ENCODE data around the gene PIRT.

PIRT gene

DNA sequence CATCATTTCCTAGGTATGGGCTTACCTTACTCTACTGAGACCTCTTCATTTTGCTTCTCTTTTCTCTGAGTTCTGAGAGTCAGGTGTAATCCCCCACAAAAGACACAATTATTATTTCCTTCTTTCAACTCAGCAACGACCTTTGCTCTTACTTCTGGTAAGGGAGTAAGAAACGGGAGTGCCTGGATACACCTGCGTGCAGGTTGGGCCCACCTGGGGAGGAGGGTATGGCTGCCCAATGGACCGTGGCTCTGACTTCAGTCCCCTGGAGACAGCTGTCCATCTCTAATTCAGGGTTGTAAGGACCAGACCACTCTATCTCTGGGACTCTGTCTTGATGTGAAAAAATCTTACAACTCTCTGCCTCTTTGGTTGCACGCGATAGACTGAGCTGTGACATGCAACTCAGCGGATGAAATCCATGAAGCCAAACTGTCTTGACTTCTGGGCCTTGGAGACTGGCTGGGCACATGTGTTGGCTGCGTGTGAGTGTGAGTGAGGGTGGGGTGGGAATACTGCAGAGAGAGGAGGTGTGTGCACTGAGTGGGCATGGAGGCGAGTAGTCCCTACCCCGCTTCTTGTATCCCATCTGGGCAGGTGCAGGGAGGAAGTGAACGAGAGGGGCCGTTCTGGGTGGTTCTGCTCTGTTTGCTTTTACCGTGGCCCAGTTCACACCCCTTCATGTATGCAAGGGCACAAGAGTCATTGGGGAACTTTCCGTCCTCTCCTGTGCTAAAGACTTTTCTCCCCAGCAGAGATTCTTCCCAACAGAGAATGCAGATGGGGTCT lies 35.2 kb downstream of the PIRT start:
- DNase-seq: no peak
- Histone ChIP-seq H3K27me3 (no peaks in the 10 kb centered on the region), H3K9me3 (no peaks in the 10 kb centered on the region), H3K27ac (no peak overlapping the region), H3K4me1 (peaks cover 0 to 13% (median 4%) of the 10 kb centered on the region in 4 donors), H3K36me3 (no peaks in the 10 kb centered on the region), H3K4me3 (no peak overlapping the region)
- intact Hi-C loops (cut with DNase I; ENCODE audit: low total_unique reads): no loop called here
- TF ChIP-seq, protein P1, sequence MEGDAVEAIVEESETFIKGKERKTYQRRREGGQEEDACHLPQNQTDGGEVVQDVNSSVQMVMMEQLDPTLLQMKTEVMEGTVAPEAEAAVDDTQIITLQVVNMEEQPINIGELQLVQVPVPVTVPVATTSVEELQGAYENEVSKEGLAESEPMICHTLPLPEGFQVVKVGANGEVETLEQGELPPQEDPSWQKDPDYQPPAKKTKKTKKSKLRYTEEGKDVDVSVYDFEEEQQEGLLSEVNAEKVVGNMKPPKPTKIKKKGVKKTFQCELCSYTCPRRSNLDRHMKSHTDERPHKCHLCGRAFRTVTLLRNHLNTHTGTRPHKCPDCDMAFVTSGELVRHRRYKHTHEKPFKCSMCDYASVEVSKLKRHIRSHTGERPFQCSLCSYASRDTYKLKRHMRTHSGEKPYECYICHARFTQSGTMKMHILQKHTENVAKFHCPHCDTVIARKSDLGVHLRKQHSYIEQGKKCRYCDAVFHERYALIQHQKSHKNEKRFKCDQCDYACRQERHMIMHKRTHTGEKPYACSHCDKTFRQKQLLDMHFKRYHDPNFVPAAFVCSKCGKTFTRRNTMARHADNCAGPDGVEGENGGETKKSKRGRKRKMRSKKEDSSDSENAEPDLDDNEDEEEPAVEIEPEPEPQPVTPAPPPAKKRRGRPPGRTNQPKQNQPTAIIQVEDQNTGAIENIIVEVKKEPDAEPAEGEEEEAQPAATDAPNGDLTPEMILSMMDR (IDR thresholded peaks at IDR 0.05): no peak

DNA sequence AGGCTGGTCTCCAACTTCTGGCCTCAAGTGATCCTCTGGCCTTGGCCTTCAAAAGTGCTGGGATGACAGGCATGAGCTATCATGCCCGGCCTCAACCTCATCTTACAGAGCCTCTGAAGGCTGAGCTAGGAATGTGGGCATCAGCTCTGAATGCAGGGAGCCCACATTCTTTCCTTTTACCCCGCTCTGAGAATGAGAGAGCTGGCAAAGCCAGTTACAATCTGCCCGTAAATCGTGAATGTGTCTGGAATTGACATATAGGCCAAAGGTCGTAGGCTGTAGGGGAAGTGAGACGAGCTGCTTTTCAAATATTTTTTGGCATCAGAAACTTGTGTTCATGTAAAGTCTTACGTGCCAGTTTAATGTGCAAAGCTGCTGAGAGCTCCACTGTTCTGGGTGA lies 38.5 kb downstream of the PIRT start:
- no peak overlapping the region for H3K27ac ChIP-seq
- no peaks in the 10 kb centered on the region for H3K27me3 ChIP-seq
- TF ChIP-seq, protein P1 (IDR thresholded peaks at IDR 0.05): no peak
- no peak for DNase-seq
- H3K4me3 ChIP-seq: no peak overlapping the region
- intact Hi-C loops (cut with DNase I; ENCODE audit: low total_unique reads): no loop called here
- peaks cover 0 to 16% (median 5%) of the 10 kb centered on the region in 4 donors for H3K4me1 ChIP-seq
- H3K36me3 ChIP-seq: no peaks in the 10 kb centered on the region
- no peaks in the 10 kb centered on the region for H3K9me3 ChIP-seq

DNA sequence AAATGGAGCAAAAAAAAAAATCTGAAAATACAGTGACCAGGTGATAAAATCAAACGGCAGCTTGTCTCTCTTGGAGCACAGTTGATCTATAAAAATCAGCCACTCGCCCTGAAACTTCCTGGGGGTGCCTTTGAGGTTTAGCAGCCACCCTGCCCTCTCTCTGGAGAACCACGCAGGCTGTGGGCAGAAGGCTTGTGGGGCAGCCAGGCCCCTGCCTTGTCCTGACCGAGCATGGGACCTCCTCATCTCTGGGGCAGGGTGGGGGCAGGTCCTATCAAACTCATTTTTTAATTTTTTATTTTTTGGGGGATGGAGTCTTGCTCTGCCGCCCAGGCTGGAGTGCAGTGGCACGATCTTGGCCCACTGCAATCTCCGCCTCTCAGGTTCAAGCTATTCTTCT lies 39.0 kb downstream of the PIRT start:
- Histone ChIP-seq H3K36me3 (no peaks in the 10 kb centered on the region), H3K27ac (no peak overlapping the region), H3K4me1 (peaks cover 0 to 16% (median 5%) of the 10 kb centered on the region in 4 donors), H3K9me3 (no peaks in the 10 kb centered on the region), H3K27me3 (no peaks in the 10 kb centered on the region), H3K4me3 (no peak overlapping the region)
- intact Hi-C loops (cut with DNase I; ENCODE audit: low total_unique reads): no loop called here
- TF ChIP-seq, protein P1 (IDR thresholded peaks at IDR 0.05): no peak
- no peak for DNase-seq

DNA sequence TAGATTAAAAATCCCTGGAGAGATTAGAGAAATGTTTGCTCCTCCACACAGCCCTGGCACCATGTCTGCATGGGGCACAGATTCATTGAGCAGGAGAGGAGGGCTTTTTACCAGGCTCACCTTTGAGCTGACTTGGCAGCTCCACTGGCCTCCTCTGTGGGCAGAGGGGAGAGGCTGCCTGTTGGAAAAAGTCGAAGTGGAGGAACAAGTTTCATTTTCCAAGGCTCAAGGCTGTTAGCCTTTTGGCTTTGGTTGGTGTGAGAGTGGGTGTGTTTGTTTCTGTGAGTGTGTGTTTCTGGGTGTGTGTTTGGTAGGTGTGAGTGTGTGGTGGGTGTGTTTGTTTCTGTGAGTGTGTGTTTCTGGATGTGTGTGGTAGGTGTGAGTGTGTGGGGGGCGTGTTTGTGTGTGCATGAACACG lies 39.5 kb downstream of the PIRT start:
- intact Hi-C loops (cut with DNase I; ENCODE audit: low total_unique reads): no loop called here
- no peak for DNase-seq
- H3K36me3 ChIP-seq: no peaks in the 10 kb centered on the region
- H3K9me3 ChIP-seq: no peaks in the 10 kb centered on the region
- H3K4me1 ChIP-seq: peaks cover 0 to 16% (median 5%) of the 10 kb centered on the region in 4 donors
- no peak overlapping the region for H3K27ac ChIP-seq
- no peak overlapping the region for H3K4me3 ChIP-seq
- TF ChIP-seq, protein P1 (IDR thresholded peaks at IDR 0.05): no peak
- H3K27me3 ChIP-seq: no peaks in the 10 kb centered on the region

DNA sequence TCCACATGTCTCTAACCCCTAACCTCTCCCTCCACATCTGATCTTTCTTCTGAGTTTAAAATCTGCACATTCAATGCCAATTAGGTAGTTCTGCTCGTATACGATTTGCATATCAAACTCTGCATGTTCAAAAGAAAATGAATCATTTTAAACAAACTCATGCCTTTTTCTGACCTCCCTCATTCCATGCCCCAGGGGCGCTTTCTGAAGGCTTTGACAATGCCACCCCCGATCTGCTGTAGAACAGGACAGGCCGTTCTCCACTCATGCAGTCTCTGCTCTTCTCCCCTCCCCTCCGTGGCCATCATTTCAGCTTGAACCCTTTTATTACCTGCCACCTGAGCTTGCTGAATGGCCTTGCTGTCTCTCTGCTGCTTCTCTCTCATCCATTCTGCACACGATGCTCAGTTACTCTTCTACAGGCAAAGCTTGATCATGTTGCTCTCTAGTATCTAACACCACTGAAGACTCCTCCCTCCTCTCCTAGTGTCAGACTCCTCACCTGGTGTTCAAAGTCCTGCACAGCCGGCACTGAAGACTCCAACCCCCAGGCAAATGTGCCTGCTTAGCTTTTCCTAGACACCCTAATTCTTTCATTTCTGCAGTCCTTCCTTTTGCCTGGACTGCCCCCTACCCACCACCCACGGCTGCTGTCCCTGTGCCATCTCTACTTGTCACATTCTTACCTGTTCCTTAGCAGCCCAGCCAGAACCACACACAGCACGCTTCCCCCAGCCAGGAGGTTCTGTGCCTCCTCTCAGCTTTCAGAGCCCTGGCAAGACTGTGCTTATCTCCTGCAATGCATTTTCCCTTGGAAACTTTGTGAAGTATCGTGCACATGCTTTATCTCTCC lies 40.2 kb downstream of the PIRT start:
- no peak for DNase-seq
- intact Hi-C loops (cut with DNase I; ENCODE audit: low total_unique reads): no loop called here
- TF ChIP-seq, protein P1 (IDR thresholded peaks at IDR 0.05): no peak
- H3K27ac ChIP-seq: no peak overlapping the region
- H3K27me3 ChIP-seq: no peaks in the 10 kb centered on the region
- H3K4me3 ChIP-seq: no peak overlapping the region
- H3K9me3 ChIP-seq: no peaks in the 10 kb centered on the region
- no peaks in the 10 kb centered on the region for H3K36me3 ChIP-seq
- H3K4me1 ChIP-seq: peaks cover 0 to 16% (median 5%) of the 10 kb centered on the region in 4 donors

All from tibial artery (tissue), 4 donors.